GM18867 (cell line): Measurements from ENCODE around the gene DRG2.

ENCODE experiments used
- ATAC-seq: cut with Tn5 transposase; IDR thresholded peaks from one replicate; pipeline ENCODE4 v1.9.1; 2021; ENCODE audit warnings: mild to moderate bottlenecking, moderate library complexity; ENCODE audit not compliant: unreplicated experiment

Gene DRG2

GRCh38 chr17:18087610-18088491, at the start of gene DRG2:
Gene DRG2, plus strand, starts transcription at chr17:18087948. Its CDS starts 76 bp downstream, at chr17:18088024.
- ATAC-seq: peak; percentile 85

- no peak for ATAC-seq
Observed at GRCh38 chr17:18038149-18038850, 49.4 kb upstream of the DRG2 start.

- peak; percentile 90 for ATAC-seq
Observed at GRCh38 chr17:18038861-18039534, 48.8 kb upstream of the DRG2 start, which contains the start of the genes ATPAF2 and GID4. Gene ATPAF2, minus strand, starts transcription at chr17:18039168. Its CDS starts 155 bp downstream, at chr17:18039013. Gene GID4, plus strand, starts transcription at chr17:18039408. Its CDS starts 57 bp downstream, at chr17:18039465.

GRCh38 chr17:18039535-18040260, 48.0 kb upstream of the DRG2 start:
- peak; percentile 33 for ATAC-seq

GRCh38 chr17:18040261-18040858, 47.4 kb upstream of the DRG2 start:
- no peak for ATAC-seq

- ATAC-seq: no peak
Observed at GRCh38 chr17:18041776-18042175, 46.0 kb upstream of the DRG2 start.

- ATAC-seq: no peak
Observed at GRCh38 chr17:18042983-18043382, 44.8 kb upstream of the DRG2 start.

- ATAC-seq: no peak
Observed at GRCh38 chr17:18043491-18043890, 44.3 kb upstream of the DRG2 start.

GRCh38 chr17:18044609-18045008, 43.1 kb upstream of the DRG2 start:
- ATAC-seq: no peak

GRCh38 chr17:18045691-18046350, 41.9 kb upstream of the DRG2 start:
- no peak for ATAC-seq

- ATAC-seq: no peak
Observed at GRCh38 chr17:18055597-18055996, 32.2 kb upstream of the DRG2 start.

- ATAC-seq: no peak
Observed at GRCh38 chr17:18056214-18056613, 31.5 kb upstream of the DRG2 start.

- no peak for ATAC-seq
Observed at GRCh38 chr17:18059283-18059682, 28.5 kb upstream of the DRG2 start.

- no peak for ATAC-seq
Observed at GRCh38 chr17:18064053-18064452, 23.7 kb upstream of the DRG2 start.

GRCh38 chr17:18065546-18065945, 22.2 kb upstream of the DRG2 start:
- no peak for ATAC-seq

GRCh38 chr17:18066866-18067265, 20.9 kb upstream of the DRG2 start:
- no peak for ATAC-seq

GRCh38 chr17:18069101-18069500, 18.6 kb upstream of the DRG2 start:
- no peak for ATAC-seq

- ATAC-seq: no peak
Observed at GRCh38 chr17:18070861-18071340, 16.8 kb upstream of the DRG2 start.

- no peak for ATAC-seq
Observed at GRCh38 chr17:18071751-18072150, 16.0 kb upstream of the DRG2 start.
